Dedifferentiated amniotic fluid mesenchymal stem cell (primary cell): ENCODE data around the gene SLC12A1.

Source experiments
- DNase-seq: peaks from one replicate; pipeline ENCODE4 v3.0.0-alpha.2; 2016; ENCODE audit errors: extremely low spot score

Gene SLC12A1

GRCh38 chr15:48205981-48206380, at the start of gene SLC12A1:
TSS of gene SLC12A1 (plus strand) at chr15:48206302. CDS start at chr15:48207720, 1,418 bp downstream.
- DNase-seq: no peak

GRCh38 chr15:48168616-48169015, 37.5 kb upstream of the SLC12A1 start:
- no peak for DNase-seq

- no peak for DNase-seq
Observed at GRCh38 chr15:48170981-48171380, 35.1 kb upstream of the SLC12A1 start.

DNA sequence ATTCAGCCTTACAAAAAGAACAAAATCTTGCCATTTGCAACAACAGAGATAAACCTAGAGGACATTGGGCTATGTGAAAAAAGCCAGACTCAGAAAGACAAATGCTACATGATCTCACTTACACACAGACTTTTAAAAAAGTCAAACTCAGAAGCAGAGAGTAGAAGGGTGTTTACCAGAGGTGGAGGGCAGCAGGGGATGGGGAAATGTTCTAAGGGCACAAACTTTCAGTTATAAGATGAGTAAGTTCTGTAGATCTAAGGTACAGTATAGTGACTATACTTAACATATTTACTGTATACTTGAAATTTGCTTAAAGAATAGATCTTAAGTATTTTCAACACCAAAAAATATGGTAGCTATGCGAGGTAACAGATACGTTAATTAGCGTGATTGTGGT, 31.0 kb upstream of the SLC12A1 start:
- no peak for DNase-seq

GRCh38 chr15:48176112-48176511, 30.0 kb upstream of the SLC12A1 start:
- no peak for DNase-seq

DNA sequence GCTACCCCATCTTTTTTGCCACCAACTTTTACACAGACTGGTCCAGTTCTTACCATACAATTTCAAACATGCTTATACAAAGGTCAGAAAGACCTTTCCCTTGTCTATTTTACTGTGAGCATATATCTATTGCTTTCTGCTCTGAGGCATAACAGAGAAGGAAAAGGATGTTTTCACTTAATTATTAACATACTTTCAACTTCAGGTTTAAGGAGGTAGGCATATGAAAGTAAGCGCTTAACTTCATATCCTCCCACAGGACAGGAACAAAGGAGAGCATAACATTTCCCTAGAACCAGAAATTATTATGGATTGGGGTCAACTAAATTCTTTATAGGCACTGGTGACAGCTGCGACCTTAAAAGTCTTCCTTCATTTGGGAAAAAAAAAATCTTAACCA, 29.1 kb upstream of the SLC12A1 start:
- DNase-seq: no peak

GRCh38 chr15:48177383-48177765, 28.7 kb upstream of the SLC12A1 start:
- peak; percentile 33 for DNase-seq

- DNase-seq: peak; percentile 69
Observed at GRCh38 chr15:48177766-48178647, 28.1 kb upstream of the SLC12A1 start, which contains the start of gene MYEF2. TSS of gene MYEF2 (minus strand) at chr15:48178295. CDS start at chr15:48178237, 58 bp downstream.

GRCh38 chr15:48178648-48178931, 27.5 kb upstream of the SLC12A1 start:
- DNase-seq: no peak

GRCh38 chr15:48182749-48183148, 23.4 kb upstream of the SLC12A1 start:
- DNase-seq: no peak

- DNase-seq: no peak
Observed at GRCh38 chr15:48185529-48185928, 20.6 kb upstream of the SLC12A1 start.

GRCh38 chr15:48186271-48186670, 19.8 kb upstream of the SLC12A1 start:
- DNase-seq: no peak

DNA sequence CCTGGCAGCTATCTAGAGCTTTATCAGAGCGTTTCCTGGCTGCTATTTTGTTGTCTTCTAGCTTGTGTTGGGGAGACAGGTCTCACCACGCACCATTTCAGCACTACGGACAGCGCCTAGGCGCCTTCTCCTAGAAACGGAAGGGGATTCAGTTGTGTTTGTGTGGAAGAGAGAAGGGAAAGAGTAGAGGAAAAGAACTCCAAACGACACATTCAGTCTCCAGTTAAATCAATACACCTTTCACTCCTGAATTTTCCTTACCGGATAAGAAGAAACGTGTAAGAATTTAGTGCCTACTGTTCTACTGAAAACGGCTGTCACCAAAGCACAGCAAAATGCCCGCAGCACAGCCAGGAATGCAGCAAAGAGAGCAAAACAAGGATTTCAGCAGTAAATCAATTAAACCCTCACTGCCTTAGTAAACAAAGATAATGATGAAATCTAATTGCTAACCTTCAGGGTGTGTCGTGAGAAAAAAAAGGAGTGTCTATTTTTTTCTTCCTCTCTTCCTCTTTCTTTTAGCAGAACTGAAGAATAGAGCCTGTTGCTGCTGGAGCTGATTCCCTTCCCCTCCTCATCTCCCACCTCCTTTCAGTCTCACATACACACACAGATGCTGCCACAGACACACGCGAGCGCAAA, 15.0 kb upstream of the SLC12A1 start:
- peak; percentile 37 for DNase-seq

GRCh38 chr15:48191574-48192225, 14.4 kb upstream of the SLC12A1 start, which contains the start of gene CTXN2:
TSS of gene CTXN2 (plus strand) at chr15:48191665. CDS start at chr15:48201301, 9,636 bp downstream.
- no peak for DNase-seq

DNA sequence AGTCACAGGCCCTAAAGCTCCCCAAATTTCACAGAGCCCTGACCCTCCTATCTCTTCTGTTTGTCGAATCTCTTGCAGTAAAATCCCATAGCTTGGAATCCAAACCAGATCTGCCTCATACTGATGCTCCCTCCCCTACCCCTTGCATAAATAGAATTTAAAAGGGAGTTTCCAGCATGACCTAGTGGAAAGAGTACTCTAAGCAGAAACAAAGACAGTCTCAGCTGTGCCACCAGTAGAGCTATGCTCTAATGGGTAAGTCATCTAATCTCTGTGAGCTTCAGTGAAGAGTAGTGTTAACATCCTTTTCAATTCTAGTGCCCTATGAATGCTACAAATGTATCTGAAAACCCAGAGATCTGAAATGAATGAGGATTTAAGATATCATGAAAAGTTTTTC, 4.0 kb upstream of the SLC12A1 start:
- no peak for DNase-seq

- DNase-seq: no peak
Observed at GRCh38 chr15:48221261-48221660, 15.2 kb downstream of the SLC12A1 start.

DNA sequence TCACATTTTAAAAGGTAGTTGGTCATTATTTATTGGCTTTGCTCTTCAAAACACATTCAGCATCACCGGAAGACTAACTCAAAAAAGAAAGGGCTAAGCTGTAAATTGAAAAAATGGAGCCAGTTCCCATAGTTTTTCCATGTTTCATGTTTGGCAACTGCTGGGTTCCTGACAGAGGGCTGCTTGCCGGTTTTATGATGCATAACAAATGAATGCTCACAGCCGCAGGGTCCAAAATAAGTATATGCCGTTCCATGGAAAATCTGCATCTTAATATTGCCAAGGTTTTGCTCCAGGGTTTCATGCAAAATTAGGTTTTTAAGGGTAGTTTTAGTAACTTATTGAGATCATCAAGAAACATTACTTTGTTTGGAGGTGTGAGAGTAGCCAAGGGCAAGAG, 15.8 kb downstream of the SLC12A1 start:
- no peak for DNase-seq

DNA sequence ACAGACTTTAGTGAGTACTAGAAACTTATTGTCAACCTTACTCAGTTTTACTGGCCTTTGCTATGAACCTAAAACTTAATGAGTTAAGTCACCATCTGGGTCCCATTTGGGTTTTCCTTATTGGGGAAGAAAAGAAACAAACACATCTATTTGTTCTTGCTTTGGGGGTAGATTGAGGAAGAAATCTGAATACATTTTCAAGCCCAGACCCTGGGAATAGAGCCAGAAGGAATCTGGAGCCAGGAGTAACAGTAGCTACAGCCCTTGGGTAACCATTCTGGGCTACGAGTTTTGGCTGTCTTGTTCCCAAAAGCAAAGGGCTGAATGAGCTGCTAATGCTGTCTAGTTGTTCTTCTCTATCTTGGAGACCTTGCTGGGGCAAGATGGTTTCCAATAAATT, 16.5 kb downstream of the SLC12A1 start:
- DNase-seq: no peak

- no peak for DNase-seq
Observed at GRCh38 chr15:48225771-48226170, 19.7 kb downstream of the SLC12A1 start.

DNA sequence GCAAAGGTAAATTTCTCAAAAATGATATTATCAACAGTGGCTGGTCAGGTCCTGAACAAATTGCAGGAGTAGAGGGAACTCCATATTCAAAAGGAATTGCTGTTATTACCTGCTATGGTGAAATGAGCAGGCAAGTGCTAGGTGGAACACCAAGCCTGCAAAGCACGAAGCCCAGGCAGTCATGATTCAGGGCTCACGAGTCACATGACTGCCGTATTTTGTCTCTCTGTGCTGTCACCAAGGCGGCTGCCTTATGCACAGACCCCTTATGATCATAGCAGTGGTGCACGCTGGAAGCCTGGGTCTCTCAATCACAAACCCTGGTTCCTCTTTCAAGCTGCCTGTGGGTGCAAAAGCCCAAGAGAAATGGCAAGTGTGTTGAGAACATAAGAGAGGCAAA, 24.4 kb downstream of the SLC12A1 start:
- DNase-seq: no peak

- DNase-seq: no peak
Observed at GRCh38 chr15:48233246-48233645, 27.1 kb downstream of the SLC12A1 start.

DNA sequence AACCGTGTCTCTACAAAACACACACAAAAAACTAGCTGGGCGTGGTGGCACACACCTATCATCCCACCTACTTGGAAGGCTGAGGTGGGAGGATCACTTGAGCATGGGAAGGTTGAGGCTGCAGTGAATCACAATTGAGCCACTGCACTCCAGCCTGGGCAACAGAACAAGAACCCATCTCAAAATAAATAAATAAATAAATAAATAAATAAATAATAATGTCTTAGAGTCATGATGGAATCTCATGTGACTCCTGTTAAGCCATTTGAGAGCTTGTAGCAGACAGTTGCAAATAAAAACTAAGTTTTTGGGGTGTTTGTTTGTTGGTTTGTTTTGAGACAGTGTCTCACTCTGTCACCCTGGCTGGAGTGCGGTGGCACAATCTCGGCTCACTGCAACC, 33.2 kb downstream of the SLC12A1 start:
- no peak for DNase-seq

GRCh38 chr15:48242015-48242414, 35.9 kb downstream of the SLC12A1 start:
- no peak for DNase-seq
